Right renal pelvis (tissue), 4 donors: ENCODE results near the gene HMGXB3. TPM values are rescaled to one million over a fixed set of nuclear protein-coding genes. Genes with fewer than 3 reads are reported as not detected.

Experiments
- DNase-seq, 4 donors: peaks; one replicate each; pipeline ENCODE4 v3.0.0-alpha.2; 2013; ENCODE audit warnings: low read depth in 4 of 4, low spot score in 3 of 4, missing footprints in 1 of 4
- polyA plus RNA-seq, 4 donors: library from polyadenylated mRNA; unstranded; fragments of 120-200 nt; gene quantifications; one replicate each; pipeline ENCODE4 v1.2.1, GENCODE V29; 2013; ENCODE audit not compliant: insufficient read length in 4 of 4

The HMGXB3 gene
- polyA plus RNA-seq, 4 donors = 26.3 to 34.0 (median 29.9) TPM

GRCh38 chr5:149988126-149988525 lies 12.4 kb upstream of the HMGXB3 start:
- DNase-seq = no peak

- peak; percentile 61 to 78 (median 67) for DNase-seq
Observed at GRCh38 chr5:149990518-149991376, 9.8 kb upstream of the HMGXB3 start.

GRCh38 chr5:149993471-149993870 lies 7.1 kb upstream of the HMGXB3 start:
- no peak for DNase-seq

GRCh38 chr5:149995385-149996204 lies 4.9 kb upstream of the HMGXB3 start:
- DNase-seq = no peak

- no peak for DNase-seq
Observed at GRCh38 chr5:149996205-149996890, 4.2 kb upstream of the HMGXB3 start.

- DNase-seq = no peak
Observed at GRCh38 chr5:149998281-149998680, 2.3 kb upstream of the HMGXB3 start.

GRCh38 chr5:149999359-149999758 lies 1.2 kb upstream of the HMGXB3 start:
- DNase-seq = no peak

GRCh38 chr5:149999866-150000255 lies 678 bp upstream of the HMGXB3 start:
- DNase-seq = no peak

- no peak for DNase-seq
Observed at GRCh38 chr5:150000990-150001659, 586 bp downstream of the HMGXB3 start.

- no peak for DNase-seq
Observed at GRCh38 chr5:150001660-150002486, 1.3 kb downstream of the HMGXB3 start.

GRCh38 chr5:150006318-150006717 lies 5.8 kb downstream of the HMGXB3 start:
- DNase-seq = no peak

- DNase-seq = no peak
Observed at GRCh38 chr5:150007050-150007449, 6.5 kb downstream of the HMGXB3 start.

- no peak for DNase-seq
Observed at GRCh38 chr5:150009671-150010387, 9.3 kb downstream of the HMGXB3 start.

- DNase-seq = no peak
Observed at GRCh38 chr5:150013931-150014330, 13.4 kb downstream of the HMGXB3 start.

- DNase-seq = no peak
Observed at GRCh38 chr5:150014456-150014855, 13.9 kb downstream of the HMGXB3 start.

- no peak for DNase-seq
Observed at GRCh38 chr5:150015415-150015814, 14.9 kb downstream of the HMGXB3 start.

- DNase-seq = no peak
Observed at GRCh38 chr5:150016537-150016936, 16.0 kb downstream of the HMGXB3 start.

- DNase-seq = no peak
Observed at GRCh38 chr5:150017226-150018005, 16.9 kb downstream of the HMGXB3 start.
